ENCODE data around the gene NEUROD6. TPM values are rescaled to one million over a fixed set of nuclear protein-coding genes. Genes with fewer than 3 reads are reported as not detected.

Gene NEUROD6
- total RNA-seq, 1 donor from 2014 or later = not detected

- no peak for DNase-seq (ENCODE audit: low read depth)
Observed at GRCh38 chr7:31335161-31335856, 5.2 kb downstream of the NEUROD6 start.

- DNase-seq (ENCODE audit: low read depth) = no peak
Observed at GRCh38 chr7:31333291-31333690, 7.2 kb downstream of the NEUROD6 start.

- no peak for DNase-seq (ENCODE audit: low read depth)
Observed at GRCh38 chr7:31327071-31327470, 13.5 kb downstream of the NEUROD6 start.

GRCh38 chr7:31326416-31326815 lies 14.1 kb downstream of the NEUROD6 start:
- no peak for DNase-seq (ENCODE audit: low read depth)

- DNase-seq (ENCODE audit: low read depth) = no peak
Observed at GRCh38 chr7:31323101-31323500, 17.4 kb downstream of the NEUROD6 start.

DNA sequence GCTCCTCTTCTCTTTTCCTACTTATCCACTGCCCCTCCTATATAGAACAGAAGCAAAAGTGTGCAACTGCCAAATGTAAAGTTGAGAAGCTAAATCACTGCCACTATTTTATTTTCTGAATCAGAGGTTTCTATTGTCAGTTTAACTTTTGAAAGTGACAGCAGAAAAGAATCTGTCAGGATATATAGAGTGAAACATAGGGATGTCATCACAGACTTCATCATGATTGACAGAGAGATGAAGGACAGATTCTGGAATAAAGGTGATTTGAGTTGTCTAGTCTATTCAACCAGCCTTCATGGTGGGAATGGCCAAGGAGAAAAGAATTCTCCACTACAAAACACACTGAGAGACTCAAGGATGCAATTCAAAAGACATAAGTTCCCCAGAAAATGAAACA lies 19.9 kb downstream of the NEUROD6 start:
- no peak for DNase-seq (ENCODE audit: low read depth)

- no peak for DNase-seq (ENCODE audit: low read depth)
Observed at GRCh38 chr7:31318313-31318712, 22.2 kb downstream of the NEUROD6 start.

- DNase-seq (ENCODE audit: low read depth) = no peak
Observed at GRCh38 chr7:31316876-31317275, 23.6 kb downstream of the NEUROD6 start.

DNA sequence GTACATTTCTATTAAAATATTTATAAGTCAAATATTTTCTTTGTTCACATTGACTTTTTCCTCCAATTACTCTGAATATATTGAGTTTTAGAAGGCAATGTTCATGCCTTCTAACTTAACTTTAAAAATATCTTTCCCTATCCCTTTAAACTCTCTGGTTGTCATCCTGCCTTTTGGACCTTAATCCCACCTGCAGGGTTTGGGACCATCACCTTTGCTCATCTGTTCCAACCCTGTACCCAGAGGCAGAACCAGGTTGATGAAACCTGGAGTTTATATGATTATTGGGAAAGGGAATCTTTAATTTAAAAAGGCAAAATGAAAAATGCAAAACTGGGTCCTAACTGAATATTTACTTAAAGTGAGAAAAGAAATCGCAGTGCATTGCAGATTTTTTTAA lies 24.8 kb downstream of the NEUROD6 start:
- no peak for DNase-seq (ENCODE audit: low read depth)

DNA sequence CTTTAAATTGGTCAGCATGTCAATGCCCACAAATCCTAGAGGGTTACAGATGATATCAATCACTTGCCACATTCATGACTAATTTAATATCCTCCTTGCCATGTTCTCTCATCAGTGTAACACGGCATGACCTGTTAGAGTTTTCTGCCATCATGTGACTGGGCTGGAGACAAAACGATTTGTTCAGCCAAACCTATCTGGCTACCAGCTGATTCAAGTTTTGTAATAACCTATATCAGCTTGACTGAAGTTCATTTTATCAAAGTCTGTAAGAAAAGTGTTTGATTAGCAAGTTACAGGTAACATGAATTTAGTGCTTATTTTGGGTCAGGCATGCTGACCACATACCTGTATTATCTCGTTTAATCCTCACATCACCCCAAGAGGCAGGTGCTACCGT lies 25.7 kb downstream of the NEUROD6 start:
- DNase-seq (ENCODE audit: low read depth) = no peak

- DNase-seq (ENCODE audit: low read depth) = no peak
Observed at GRCh38 chr7:31312889-31313288, 27.6 kb downstream of the NEUROD6 start.

DNA sequence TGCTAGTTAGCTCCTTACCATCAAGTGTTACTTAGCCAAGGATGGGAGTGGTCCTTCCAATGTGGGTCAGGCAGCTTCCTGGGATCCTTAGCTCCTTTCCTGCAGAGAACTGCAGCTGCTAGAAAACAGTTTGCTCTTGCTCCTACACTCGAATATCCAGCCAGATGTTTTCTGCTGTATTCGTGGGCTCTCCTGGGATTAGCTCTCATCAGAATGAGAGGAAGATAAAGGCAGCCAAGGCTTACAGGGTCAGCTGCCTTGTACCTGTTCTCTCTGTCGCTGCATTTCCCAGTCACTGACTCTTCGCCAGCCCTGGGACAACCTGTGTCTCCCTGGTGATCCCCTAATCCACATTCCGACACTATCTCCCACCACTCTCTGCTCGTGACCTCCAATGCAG lies 29.0 kb downstream of the NEUROD6 start:
- no peak for DNase-seq (ENCODE audit: low read depth)

- DNase-seq (ENCODE audit: low read depth) = no peak
Observed at GRCh38 chr7:31310321-31310935, 30.1 kb downstream of the NEUROD6 start.

DNA sequence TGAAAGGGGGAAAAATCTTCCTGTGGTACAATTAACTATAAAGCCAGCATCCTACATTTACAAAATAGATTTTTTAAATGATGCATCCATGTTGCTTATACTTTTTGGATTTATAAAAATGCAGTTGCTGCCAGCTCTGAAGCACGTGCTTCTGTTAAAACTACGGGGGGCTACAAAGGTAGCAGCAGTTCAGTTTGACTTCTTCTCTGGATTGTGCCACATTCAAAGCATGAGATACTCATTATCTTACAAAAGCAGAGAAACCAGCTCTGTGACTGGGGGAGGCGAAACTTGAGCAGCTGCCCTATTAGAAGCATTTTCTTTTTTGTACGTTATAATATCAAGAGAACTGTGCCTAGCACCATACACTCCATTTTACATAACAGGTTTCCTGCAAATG lies 31.1 kb downstream of the NEUROD6 start:
- DNase-seq (ENCODE audit: low read depth) = no peak

DNA sequence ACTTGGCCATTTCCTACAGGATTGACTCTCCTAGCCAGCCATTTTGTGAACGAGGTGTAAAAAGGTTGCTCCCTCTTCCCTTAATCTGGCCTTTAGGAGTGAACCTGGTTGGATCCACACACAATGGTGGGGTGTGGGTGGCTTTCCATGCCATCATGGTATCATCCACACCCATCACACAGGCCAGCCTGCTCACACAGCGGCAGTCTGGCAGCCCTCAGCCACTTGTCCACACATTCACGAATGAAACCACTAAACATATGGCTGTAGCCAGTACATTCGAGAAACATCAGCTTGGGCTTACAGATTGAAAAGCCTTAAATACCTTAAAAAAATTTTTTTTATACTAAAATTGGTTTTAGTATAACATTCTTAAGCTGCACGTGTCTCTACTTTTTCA lies 31.9 kb downstream of the NEUROD6 start:
- no peak for DNase-seq (ENCODE audit: low read depth)

GRCh38 chr7:31307972-31308371 lies 32.6 kb downstream of the NEUROD6 start:
- no peak for DNase-seq (ENCODE audit: low read depth)

- no peak for DNase-seq (ENCODE audit: low read depth)
Observed at GRCh38 chr7:31305260-31305659, 35.3 kb downstream of the NEUROD6 start.

- DNase-seq (ENCODE audit: low read depth) = no peak
Observed at GRCh38 chr7:31304446-31304845, 36.1 kb downstream of the NEUROD6 start.

DNA sequence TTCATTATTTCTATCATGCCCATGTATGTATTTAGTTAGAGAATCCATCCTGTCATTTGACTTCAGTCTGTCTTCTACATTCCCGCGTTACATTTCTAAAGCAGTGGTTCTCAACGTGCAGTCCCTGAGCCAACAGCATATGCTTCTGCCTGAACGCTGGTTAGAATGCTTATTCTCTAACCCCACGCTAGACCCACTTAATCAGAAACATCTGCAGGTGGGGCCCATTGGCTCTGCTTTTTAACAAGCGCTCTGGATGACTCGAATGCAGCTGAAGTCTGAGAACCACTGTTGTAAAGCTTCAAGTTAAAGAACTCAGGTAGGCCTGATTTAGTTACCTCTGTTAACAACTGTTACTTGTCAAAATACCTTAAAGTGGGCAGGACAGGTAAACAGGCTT lies 38.2 kb downstream of the NEUROD6 start:
- DNase-seq (ENCODE audit: low read depth) = no peak

GRCh38 chr7:31299336-31299735 lies 41.2 kb downstream of the NEUROD6 start:
- no peak for DNase-seq (ENCODE audit: low read depth)

DNA sequence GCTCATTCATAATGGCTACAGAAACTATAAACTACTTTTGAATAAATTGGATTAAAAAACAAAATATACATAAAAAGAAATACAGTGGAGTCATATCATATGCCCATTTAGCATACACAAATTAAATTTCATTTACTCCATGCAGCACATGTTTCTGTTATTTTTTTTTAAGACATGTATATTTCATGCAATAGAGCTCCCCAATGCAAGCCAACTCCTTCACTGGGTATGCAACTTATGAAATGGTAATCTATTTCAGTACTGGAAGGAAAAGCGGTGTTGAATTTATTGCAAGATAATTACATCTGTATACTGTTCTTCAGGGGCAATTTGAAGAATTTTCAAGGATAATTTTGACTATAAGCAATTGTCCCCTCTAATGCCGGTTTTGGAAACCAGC lies 49.9 kb downstream of the NEUROD6 start:
- no peak for DNase-seq (ENCODE audit: low read depth)

Measured in myocyte (in vitro differentiated cells).